ENCODE measurements around the gene ALPL.
"Not testable (repeated sequence)": the region's sequence is repeated elsewhere in the genome, so short reads cannot be mapped to it uniquely, and the experiment has no call there.

ALPL gene

DNA sequence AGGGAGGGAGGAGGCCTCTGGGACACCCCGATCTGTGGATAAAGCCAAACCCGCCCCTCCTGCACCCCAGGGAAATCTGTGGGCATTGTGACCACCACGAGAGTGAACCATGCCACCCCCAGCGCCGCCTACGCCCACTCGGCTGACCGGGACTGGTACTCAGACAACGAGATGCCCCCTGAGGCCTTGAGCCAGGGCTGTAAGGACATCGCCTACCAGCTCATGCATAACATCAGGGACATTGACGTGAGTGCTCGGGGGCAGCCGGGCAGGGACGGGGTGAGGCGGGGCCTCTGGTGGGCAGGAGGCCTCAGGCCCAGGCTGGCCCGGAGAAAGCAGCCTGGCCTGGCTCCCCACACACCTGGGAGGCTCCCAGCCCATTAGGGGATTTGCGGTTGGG lies 54.7 kb downstream of the ALPL start:
- DNase-seq, result no peak

DNA sequence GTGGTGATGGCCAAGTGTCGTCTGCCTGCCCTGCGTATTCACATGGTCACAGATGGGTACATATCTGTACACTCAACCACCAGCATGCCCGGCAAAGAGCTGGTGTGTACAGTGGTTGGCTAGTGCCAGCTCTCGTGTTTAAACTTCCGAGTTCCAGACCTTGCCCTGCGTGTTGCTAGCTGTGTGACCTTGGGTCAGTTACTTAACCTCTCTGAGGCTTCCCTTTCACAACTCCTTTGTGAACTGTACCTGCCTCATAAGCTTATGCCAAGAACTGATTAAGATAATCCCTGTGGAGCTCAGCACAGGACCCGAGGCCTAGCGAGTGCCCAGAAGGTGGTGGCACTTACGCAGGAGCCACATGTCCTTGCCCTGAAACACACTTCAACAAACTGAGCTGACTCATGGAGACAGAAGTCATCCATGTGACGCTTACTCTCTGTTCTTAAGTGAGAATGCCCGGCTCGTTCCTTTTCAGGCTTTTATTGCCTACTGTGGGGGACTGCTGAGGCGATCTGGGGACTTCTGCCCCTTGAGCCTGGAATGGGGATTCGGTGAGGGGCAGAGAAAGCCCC lies 55.4 kb downstream of the ALPL start:
- DNase-seq, result no peak

DNA sequence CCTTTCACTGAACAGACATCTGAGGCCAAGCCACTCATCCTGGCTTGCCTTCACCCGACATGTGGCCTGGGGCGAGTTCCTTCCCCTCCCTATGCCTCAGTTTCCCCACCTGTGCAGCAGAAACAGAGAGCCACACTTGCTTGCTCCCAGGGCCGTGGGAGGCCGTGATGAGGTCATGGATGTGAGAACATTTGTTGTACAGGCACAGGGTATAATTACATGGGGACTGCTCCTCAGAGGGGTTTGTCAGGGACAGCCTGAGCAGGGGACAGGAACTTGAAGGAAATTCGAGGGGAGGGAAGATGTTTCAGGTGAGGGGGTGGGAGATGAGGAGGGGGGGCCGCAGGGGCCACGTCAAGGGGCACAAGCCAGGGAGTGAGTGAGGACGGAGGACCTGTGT lies 56.1 kb downstream of the ALPL start:
- no peak for DNase-seq

DNA sequence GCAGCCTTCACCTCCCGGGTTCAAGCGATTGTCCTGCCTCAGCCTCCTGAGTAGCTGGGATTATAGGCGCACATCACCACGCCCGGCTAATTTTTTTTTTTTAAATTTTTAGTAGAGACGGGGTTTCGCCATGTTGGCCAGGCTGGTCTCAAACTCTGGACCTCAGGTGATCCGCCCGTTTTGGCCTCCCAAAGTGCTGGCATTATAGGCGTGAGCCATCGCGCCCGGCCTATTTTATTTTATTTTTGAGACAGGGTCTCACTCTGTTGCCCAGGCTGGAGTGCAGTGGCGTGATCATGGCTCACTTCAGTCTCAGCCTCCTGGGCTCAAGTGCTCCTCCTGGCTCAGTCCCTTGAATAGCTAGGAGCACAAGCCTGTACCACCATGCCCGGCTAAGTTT lies 57.1 kb downstream of the ALPL start:
- not testable (repeated sequence) for DNase-seq

DNA sequence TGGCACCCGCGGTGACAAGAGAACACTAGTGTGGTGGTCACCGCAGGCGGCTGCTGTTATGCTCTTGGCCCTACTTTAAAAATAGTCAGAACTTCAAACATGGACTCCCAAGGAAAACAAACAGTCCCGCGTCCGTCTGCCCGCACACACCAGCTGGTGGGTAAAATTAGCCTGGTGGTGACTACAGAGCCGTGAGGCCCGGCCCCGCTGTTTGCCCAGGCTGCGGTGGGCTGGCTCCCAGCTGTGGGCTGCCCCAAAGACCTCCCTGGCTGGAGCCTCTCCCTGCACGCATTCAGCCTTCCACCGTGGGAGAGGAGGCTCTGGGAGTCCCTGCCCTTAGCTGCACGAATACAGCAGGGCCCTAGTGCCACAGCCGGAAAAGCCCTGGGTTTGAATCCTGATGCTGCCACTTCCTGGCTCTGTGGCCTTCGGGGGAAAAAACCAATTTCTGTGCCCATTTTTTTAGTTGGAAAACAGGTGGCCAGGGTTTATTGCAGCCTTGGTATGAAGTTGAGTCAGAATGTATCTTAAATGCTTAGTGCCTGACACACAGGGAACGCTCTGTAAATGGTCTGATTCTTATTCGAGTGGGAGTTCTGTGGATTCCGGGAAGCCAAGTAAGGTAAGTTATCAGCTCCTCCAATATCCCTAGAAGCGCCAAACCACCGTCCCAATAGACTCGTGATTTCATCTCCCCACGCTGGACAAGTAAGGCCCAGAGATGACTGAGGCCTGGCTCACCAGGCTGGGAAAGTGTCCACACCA lies 58.2 kb downstream of the ALPL start:
- no peak for DNase-seq

DNA sequence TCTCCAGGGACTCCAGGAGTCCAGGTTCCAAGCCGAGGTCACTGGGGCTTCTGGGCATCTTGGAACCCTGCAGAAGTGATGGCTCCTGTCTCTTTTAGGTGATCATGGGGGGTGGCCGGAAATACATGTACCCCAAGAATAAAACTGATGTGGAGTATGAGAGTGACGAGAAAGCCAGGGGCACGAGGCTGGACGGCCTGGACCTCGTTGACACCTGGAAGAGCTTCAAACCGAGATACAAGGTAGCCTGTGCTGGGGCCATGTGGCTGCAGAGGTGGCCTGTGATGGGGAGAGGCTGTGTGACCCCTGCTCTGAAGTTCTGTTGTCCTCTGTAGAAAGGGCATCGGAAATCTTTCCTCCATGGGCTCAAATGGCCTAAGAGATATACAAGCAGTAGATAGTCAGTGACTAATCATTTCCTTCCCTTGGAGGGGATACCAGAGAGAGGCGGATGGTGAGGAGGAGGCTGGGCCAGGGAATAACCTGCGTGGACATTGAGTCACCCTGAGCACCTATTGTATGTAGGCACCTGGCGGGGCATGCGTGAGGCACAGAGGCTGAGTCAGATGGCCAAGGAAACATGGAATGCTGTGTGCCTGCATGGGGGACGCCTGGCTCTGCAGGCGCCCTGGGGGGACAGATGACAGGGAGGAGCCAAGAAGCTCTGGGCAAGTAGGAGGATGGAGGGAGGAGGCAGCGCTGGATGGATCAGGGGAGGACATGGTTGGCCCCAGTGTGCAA lies 59.0 kb downstream of the ALPL start:
- no peak for DNase-seq

DNA sequence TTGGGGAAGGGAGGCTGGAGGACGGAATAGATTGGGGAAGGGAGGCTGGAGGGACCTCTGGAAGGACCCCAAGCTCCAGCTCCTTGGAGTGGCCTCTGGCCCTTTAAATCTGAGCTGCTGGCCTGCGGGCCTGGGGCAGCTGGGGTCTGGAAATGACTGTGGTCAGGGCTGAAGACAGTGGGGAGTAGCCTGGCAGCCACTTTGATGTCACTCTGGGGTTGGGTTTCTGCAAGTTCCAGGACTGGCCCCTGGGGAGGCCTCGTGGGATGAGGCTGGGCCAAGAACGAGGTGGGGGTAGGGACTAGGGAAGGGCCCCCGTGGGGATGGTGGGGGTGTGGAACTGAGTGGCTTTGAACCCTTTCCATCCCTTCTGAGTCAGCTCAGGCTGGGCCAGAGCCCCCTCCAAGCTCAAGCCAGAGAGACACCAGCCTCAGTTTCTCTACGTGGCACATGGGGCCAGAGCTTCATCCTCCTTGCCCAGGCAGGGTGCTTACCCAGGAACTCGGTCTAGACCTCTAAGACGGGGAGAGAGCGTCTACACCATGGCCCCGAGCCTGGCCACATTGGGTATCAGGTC lies 59.7 kb downstream of the ALPL start:
- DNase-seq, result no peak

DNA sequence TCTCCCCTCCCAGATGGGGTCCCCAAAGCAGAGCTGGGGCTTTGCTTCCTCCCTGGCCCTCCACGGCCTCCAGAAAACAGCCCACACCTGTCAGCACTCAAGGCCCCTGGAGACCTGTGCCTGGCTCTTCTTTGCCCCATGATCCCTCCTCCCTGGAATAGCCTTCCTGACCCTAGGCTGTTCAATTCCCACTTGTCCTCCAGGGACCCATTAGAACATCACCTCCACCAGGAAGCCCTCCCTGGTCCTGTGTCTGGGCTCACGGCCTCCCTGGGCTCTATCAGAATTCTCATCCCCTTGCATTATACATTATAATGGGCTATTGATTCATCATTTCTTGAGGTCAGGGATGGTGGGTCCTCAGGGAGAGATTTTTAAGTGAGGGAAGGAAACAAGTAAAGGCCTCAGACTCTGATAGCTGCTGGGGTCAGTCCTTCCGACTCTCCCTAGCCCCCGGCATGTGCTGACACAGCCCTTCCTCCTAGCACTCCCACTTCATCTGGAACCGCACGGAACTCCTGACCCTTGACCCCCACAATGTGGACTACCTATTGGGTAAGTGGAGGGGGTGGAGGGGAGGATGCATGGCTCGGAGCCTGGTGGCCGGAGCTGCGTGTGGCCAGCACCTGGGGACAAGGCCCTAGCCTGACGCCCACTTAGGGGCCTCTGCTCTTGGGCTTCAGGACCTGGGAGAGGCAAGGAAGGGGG lies 60.8 kb downstream of the ALPL start:
- DNase-seq, result no peak

DNA sequence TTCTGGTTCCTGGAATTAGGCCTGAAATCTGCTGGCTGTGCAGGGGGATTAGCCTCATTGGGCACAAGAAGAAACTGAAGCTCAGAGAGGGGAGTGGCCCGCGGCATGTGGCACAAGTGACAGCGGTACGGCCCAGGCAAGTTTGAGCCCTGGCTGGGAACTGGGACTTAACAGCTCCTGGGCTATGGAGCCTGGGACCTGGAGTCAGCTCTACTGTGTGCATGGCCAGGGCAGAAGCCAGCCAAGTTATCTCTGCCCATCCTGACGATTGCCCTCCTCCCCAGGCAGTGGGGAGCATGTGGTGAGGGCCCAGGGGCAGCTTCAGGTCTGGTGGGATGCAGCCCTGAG lies 61.3 kb downstream of the ALPL start:
- DNase-seq, result no peak

DNA sequence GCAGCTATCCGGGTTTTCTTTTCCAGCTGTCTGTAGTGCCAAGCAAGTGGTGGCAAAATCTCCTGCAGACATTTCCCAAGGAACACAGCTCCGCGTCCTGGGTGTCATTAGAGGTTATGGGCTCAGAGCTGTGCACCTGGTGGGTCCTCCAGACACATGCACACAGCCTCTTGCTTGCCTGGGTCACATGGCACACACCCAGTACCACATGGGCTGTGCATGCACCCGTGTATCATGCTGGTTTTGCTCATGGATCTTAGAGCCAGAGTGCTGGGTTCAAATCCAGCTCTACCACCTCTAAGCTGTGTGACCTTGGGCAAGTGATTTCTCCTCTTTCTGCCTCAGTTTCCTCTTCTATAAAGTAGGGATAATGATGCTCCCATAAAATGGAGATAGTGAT lies 61.7 kb downstream of the ALPL start:
- DNase-seq, result no peak

DNA sequence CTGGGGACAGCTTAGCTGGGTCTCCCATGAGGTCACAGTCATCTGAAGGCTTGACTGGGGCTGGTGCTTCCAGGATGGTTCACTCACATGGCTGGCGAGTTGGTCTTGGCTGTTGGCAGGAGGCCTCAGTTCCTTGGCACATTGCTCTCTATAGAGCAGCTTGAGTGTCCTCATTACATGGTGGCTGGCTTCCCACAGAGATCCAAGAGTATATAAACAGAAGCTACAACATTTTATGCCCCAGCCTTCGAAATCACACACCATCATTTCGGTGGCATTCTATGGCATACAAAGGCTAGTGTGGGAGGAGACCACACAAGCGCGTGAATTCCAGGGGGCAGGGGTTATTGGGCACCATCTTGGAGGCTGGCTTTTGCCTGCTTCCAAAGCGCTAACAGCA lies 63.0 kb downstream of the ALPL start:
- no peak for DNase-seq

DNA sequence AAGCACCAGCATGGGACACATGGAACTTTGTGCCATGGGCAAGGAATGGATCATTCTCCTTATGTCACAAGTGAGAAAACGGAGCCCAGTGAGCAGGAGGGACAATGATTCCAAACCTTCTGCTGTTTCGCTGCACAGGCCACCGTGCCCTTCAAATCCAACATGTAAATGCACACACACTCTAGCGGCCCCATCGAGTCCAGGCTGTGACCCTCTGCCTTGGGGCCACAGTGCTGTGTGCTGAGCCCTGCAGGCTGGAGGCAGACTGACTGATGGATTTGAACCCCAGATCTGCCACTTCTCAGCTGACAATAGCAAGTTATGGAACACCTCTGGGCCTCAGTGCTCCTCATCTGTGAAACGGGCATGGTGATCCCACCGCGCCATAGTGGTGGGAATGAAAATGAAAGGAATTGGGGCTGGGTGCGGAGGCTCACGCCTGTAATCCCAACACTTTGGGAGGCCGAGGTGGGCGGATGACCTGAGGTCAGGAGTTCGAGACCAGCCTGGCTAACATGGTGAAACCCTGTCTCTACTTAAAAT lies 63.6 kb downstream of the ALPL start:
- DNase-seq, result no peak

DNA sequence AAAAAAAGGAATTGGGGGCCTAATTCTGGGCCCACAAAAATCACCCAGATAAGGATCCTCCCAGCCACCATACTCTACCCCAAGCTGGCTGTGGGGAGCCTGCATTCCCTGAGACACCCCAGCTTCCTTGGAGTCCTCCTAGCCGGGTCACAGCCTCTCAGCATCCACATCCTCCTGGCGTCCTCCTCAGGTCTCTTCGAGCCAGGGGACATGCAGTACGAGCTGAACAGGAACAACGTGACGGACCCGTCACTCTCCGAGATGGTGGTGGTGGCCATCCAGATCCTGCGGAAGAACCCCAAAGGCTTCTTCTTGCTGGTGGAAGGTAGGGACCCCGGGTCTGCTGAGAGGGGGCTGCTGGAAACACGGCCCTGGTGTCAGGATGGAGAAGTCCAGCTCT lies 64.3 kb downstream of the ALPL start:
- DNase-seq, result no peak

DNA sequence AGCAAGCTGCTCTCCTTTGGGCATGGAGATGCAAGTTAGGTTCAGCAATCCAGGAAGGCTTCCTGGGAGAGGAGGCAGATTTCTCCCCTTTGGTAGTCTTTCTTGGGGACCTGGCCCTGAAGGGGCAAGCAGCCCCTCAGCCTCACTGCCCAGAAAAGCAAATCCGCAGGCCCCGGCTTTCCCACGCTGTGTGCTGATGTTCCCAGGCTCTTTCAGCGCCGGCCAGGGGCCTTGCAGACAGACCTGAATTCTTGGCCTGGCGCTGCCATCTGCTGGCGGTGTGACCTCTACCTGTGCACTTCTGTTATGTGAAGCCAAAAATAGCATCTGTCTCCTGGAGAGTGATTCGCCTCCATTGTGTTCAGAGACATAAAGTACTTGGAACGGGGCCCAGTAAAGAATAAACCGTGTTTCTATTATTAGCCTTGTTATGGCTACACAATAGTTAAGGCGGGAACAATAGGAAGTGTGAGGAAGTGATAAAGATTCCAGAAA lies 64.8 kb downstream of the ALPL start:
- DNase-seq, result peak; percentile 41 to 48

DNA sequence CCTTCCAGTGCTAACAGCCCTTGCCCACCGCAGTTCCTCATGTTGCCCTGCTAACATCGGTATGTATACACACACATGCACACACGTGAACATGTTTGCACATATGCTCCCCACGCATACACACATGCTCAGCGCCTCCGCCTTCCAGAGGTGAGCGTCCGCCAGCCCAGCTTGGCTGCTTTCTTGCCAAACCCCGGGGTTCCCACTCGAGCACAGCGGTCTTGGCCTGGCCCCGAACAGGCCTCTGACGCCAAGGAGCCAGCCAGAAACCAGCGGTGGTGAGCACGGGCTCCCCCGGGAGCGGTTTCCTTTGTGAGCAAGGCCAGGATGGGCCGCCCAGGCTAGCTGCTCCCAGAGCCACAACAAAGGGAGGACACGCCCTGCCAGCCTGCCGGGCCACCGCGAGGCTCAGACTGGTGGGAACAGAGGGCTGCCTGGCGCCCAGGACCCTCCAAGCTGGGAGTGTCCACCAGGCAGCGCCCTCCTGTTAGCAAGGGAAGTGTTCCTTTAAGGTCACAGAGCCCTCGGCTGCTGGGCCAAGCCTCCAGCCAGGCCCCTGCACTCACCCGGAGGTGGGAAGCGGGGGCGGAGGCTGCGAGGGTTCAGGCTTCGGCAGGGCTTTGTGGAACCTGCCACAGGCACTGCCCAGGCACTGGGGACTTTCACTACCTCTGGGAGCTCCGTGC lies 65.4 kb downstream of the ALPL start:
- DNase-seq, result no peak

DNA sequence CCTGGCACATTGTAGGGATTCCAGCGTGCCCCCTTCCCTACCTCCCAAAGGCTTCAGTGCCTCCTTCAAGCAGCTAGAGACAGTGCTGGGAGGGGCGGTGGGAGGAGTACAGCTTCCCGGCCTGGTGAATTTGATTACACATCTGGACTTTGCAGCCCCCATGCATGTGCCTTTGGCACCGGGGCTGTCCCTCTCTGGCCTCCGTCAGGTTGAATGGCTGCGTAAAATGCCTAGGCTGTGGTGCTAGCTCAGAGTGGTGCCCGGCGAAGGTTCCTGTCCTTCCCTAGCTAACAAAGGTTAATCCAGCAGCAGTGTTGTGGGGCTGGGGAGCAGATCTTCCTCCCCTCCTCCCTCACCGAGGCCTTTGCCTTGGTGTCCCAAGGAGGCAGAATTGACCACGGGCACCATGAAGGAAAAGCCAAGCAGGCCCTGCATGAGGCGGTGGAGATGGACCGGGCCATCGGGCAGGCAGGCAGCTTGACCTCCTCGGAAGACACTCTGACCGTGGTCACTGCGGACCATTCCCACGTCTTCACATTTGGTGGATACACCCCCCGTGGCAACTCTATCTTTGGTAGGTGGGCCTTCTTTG lies 66.2 kb downstream of the ALPL start:
- DNase-seq, result no peak

DNA sequence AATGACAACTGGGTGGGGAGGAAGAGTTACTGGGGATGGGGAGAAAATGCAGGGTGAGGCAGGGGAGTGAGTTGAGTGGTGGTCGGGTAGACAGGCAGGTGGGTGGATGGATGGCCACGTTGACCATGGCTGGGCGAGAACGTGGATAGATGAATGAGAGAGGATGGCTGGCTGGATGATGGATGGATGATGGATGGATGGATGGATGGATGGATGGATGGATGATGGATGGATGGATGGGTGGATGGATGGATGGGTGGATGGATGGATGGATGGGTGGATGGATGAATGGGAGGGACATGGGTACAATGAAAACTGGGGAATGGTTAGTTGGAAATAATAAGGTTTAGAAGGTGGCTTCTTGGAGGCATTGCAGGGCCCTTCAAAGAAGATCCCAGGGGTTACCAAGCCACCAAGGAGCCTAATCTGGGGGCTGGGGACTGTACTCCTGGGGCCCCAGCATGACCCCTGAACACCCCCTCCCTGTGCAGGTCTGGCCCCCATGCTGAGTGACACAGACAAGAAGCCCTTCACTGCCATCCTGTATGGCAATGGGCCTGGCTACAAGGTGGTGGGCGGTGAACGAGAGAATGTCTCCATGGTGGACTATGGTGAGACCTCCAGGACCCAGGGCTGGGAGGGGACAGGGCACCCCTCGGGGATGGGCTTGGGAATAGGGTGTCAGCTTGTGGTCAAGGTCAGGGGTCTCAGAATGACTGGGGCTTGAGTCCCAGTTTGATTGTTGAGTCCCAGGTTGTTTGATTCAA lies 67.0 kb downstream of the ALPL start:
- no peak for DNase-seq

DNA sequence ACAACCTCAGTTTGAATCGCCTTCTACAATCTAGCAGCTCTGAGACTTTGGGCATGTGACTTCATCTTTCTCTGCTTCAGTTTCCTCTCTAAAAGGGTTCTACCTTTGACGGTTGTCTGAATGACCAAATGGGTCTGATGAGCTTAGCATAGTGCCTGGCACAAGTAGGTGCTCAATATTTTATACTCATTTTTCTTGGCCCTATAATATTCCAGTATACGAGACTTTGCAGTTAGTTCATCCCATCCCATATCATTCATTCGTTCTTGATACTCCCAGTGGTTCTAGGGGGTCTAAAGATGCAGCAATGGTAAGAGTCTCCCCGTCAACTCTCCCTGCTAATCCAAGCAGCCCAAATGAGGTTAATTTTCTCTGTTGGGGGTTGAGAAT lies 67.6 kb downstream of the ALPL start:
- DNase-seq, result no peak

DNA sequence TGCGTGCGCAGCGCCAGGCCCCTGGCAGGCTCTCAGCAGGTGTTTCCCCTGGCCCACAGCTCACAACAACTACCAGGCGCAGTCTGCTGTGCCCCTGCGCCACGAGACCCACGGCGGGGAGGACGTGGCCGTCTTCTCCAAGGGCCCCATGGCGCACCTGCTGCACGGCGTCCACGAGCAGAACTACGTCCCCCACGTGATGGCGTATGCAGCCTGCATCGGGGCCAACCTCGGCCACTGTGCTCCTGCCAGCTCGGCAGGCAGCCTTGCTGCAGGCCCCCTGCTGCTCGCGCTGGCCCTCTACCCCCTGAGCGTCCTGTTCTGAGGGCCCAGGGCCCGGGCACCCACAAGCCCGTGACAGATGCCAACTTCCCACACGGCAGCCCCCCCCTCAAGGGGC lies 68.1 kb downstream of the ALPL start:
- no peak for DNase-seq

DNA sequence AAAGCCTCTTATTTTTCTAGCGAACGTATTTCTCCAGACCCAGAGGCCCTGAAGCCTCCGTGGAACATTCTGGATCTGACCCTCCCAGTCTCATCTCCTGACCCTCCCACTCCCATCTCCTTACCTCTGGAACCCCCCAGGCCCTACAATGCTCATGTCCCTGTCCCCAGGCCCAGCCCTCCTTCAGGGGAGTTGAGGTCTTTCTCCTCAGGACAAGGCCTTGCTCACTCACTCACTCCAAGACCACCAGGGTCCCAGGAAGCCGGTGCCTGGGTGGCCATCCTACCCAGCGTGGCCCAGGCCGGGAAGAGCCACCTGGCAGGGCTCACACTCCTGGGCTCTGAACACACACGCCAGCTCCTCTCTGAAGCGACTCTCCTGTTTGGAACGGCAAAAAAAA lies 68.7 kb downstream of the ALPL start:
- DNase-seq, result no peak

DNA sequence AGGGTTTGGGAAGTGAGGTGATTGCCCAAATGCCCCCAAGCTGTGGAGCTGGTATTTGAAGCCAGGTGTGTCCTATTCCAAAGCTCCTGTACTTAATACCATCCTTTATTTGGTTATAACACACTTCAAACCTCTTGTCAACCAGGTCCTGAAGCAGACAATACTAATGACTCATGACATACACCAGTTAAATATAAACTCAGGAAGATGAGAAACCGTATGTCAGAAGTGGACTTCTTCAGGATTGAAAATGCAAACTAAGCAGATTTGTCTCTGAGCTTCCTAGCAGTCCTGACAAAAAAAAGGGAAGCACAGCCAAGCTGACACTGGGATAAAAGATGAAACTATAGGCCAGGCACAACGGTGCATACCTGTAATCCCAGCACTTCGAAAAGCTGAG lies 70.6 kb downstream of the ALPL start:
- DNase-seq, result no peak

Data from activated CD4-positive, alpha-beta T cell treated with anti-CD3 and anti-CD28 coated beads, Interleukin-2, amount 50 U/mL, for 48 hours (primary cell).